NK-92 (cell line): ENCODE data around the gene GAL3ST2.
"Not testable (repeated sequence)": the region's sequence is repeated elsewhere in the genome, so short reads cannot be mapped to it uniquely, and the experiment has no call there.

Experiments used
- DNase-seq: peaks from one replicate; lab custom pipeline; 2025; ENCODE audit not compliant: unreplicated experiment; lab: John Stamatoyannopoulos, UW

Gene GAL3ST2

DNA sequence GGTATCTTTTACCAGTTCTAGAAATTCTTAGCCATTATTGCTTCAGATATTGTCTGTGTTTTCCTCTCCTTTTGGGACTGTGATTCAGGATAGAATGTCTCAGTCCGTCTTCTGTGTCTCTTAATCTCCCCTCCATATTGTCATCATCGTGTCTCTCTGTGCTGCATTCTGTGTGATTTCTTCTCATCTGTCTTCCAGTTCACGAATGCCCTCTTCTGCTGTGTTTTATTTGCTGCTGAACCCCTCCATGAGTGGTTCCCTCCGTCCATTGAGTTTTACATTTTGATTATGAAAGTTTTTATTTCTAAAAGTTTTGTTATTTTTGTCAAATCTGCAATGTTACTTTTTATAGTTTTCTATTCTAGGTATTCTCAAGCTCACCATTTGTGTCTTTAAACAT, 30.5 kb upstream of the GAL3ST2 start:
- no peak for DNase-seq

DNA sequence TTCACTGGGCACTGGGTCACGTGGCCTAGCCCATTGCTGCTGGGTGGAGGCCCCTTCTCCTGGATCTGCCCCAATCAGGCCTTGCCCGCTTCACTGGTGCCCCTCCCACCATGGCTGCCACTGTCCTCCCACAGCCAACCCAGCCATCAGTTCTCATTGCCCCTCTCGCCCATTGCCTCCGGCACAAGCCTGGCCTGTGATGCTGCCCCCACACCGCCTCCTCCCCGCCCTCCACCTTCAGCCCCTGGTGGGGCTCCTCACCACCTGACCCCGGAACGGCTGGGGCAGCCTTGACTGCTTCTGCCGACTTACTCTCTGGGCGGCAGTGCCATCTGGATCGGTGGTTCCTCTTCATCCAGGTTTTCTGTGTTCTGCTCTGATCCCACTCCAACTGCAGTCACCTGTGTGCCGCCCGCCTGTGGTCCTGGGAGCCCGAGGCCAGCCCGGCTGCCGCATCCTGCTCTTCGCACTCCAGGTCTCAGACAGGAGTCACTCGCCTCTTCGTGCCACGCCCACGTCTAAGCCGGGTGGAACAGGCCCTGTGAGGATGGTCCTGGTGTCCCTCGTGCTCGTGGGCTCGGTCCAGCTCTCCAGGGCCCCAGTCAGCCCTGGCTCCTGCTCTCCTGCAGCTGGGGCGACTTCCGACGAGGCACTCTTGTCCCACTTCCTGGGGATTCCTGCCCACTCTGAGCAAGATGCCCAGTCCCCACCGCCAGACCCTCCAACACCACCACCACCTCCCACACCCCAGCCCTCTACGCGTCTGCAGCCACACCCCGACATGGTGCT, 28.0 kb upstream of the GAL3ST2 start:
- no peak for DNase-seq

GRCh38 chr2:241750076-241750840, 26.4 kb upstream of the GAL3ST2 start:
- no peak for DNase-seq

DNA sequence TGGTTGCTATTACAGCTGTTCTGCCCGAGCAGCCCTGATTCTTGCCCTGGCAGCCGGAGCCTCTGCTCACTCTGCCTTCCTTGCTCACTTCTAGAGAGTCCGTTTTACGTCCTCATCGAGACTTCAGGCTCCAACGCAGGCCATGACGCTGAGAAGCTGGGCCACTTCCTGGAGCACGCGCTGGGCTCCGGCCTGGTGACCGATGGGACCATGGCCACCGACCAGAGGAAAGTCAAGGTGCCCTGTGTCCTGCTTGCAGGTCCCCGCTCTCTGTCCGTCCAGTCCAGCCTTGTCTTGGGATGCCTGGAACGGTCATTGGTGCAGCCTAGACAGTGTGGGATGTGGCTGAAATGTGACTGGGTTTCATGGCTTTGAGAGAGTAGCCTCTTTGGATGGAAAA, 25.5 kb upstream of the GAL3ST2 start:
- DNase-seq, result no peak

- DNase-seq, result no peak
These were observed 24.8 kb upstream of the GAL3ST2 start for GRCh38 chr2:241751776-241752175.

DNA sequence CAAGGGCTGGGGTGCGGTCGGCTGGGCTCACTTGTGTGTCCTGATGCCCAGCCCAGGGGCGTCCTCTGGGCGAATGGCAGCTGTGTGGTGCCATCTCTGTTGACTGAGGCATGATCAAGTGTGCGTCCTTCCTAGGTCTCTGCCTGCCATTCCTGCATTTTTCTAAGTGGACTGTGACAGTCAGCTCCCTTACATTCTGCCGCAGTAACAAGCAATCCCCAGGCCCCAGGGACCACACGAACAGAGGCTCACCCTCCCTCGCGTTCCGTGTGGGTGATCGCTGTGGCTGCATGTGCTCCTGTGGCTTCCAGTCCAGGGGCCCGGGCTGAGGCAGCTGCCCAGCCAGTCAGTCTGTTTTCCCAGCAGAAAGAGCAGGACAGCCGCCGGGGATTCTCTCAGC, 24.4 kb upstream of the GAL3ST2 start:
- DNase-seq, result no peak

DNA sequence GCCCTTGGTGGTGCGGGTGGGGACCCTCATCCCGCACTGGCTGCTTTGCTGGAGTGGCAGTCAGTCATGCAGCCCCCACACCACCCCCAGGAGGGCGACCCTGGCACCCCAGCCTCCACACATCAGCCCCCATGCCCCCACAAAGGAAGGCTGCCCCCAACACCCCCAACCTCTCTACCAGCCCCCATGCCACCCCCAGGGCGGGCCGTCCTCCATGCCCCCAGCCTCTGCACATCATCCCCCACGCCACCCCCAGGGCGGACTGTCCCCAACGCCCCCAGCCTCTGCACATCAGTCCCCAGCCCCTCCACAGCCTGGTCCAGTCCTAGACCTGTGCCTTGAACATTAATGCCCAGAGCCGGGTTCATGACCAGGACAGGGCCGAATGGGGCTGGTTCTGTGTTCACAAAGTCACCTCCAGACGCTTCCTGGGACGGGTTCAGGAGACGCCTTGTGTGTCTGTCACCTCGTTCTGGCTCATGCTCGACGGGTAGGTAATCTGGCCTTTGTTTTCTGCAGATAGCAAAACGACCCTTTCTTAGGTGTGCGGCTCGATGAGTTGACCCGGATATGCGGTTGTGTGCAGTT, 23.8 kb upstream of the GAL3ST2 start:
- no peak for DNase-seq

GRCh38 chr2:241753493-241753892, 23.1 kb upstream of the GAL3ST2 start:
- DNase-seq, result no peak

DNA sequence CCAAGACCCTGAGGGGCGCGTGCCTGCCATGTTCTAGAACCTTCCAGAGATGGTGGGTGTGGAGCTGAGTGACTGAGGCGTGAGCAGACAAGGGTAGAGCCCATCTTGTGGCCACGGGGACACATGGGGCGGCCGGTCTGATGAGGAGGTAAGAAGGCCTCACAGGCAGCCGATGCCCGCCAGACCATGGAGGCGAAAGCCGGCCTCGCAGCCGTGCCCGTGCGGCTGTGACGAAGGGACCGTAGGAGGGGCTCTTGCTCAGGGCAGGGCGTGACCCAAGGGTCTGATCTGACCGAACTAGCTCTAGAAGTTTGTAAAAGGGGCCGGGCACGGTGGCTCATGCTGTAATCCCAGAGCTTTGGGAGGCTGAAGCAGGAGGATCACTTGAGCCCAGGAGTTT, 22.6 kb upstream of the GAL3ST2 start:
- DNase-seq, result no peak

- DNase-seq, result no peak
These were observed 21.5 kb upstream of the GAL3ST2 start for GRCh38 chr2:241755166-241755565.

GRCh38 chr2:241755777-241756176, 20.8 kb upstream of the GAL3ST2 start:
- no peak for DNase-seq

DNA sequence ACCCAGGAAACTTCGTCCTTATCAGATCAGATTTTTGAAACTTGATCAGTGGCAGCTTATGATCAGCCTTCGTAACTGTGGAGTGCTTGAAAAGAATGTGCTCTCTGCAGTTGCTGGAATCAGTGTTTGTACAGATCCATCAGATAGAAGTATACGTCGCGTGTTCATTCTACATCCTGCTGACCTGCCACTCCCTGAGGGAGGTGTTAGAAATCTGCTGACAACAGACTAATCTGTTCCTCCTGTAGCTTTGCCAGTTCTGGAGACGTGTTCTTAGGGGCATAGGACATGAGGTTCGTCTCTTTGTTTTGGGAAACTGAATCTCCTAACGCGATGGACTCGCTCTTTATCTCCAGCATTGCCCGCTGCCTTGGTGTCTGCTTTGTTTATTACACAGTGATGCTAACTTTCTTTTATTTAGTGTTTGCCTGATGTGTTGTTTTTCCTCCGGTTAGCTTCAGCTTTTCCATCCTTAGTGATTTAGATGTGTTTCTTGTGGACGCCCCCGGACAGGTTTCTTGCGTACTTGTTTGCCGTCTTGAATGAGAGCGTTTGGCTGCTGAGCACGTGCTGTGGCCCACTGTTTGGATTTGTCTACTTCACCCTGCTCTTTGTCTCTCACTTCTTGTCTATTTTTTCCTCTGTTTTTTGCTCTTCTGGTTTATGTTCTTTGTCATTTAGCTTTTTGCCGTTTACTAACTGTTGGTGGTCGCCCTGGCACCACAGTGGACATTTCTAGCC, 17.4 kb upstream of the GAL3ST2 start:
- no peak for DNase-seq

- not testable (repeated sequence) for DNase-seq
These were observed 16.7 kb upstream of the GAL3ST2 start for GRCh38 chr2:241759893-241760292.

- no peak for DNase-seq
These were observed 16.3 kb upstream of the GAL3ST2 start for GRCh38 chr2:241760301-241760771.

- DNase-seq, result no peak
These were observed 14.2 kb upstream of the GAL3ST2 start for GRCh38 chr2:241762321-241762932.

DNA sequence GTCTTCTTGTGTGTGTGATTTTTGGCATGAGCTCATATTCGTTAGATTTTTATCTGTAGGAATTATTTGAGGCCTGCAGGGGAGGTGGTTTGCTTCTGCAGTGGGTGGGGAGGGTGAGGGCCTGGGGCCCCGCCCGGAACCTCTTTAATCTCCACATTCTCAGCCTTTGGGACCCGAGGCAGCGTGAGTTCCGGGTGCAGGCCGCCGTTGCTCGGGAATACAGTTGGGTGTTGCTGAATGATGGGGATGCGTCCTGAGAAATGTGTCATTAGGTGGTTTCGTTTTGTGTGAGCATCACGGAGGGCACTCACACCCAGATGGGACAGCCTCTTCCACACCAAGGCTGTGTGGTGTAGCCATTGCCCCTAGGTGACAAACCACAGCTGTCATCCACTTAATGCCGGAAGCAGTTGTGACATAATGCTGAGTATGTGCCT, 13.7 kb upstream of the GAL3ST2 start:
- DNase-seq, result no peak

- no peak for DNase-seq
These were observed 12.9 kb upstream of the GAL3ST2 start for GRCh38 chr2:241763551-241764274.

DNA sequence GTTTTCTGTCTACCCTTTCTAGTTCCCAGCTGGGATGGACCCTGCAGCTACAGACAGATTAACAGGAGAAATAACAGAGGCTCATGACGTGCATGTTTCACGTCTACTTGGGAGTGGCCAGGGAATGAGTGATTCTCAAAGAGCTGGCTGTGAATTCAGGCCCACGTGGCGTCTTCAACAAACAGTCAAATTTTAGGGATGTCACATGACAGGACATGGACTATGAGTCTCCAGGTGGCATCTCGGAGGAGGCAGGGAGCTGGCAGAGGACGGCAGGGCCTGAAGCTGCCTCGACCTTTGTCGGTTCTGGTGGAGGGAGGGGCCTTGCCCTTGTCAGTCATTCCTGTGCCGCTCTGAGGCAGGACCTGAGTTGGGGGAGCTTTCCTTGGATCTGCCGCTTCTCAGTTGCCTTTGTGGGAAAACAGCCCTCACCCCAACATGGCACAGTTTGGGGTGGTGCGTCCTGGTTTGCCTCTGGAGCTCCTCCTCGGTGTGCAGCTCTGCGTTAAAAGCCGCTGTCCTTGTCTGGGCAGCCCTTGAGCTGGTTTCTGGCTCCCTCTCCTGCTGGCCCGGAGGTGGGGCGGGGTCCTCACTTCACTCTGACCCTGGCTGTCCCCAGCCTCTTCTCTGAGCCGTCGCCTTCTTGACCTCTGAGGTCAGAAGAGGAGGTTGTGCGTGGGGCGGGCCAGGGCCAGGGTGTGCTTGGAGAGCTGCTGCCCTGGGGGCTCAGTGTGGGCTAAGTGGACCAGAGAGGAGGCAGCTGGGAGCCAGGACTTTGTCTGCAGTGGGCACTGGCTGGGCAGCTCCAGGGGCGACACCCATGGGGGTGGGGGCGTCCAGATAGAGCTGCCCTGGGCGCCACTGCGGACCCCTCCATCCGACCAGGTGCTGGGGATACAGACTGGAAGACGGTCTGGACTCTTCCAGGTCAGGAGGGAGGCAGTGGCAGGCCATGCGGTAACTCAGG, 12.1 kb upstream of the GAL3ST2 start:
- no peak for DNase-seq
